NOMO-1 treated with dmso at 0.1 percent for 144 hours (cell line): ENCODE data around the gene PIK3R6.

Experiments
- DNase-seq: peaks from one replicate; lab custom pipeline; 2025; ENCODE audit not compliant: unreplicated experiment; lab: John Stamatoyannopoulos, UW

PIK3R6 gene

DNA sequence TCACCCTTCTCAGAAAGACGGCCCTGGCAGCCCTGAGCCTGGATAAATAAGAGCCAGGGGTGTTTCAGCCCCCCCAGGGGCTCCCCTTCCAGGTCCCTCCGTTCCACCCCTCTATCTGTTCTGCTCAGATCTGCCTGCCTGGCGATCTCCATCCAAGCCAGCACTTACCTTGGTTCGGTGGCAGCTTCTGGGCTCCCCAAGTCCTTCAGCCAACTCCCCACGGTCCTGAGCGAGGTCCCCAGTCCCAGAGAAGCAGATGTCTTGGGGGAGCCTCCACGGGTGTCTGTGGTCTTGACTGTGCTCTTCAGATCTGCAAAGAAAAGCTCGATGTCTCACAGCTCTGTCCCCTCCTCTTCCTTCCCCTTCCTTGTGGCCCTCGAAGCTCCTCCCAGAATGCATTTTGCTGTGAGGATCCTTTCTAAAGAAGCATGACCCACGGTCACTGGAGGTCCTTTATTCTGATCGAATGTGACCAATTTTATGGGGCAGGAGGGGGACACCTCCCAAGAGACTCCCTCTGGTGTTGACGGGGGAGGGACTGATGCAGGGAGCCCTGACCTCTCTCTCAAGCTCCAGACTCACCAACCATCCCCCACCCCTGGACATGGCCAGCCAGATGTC lies at the start of gene PIK3R6:
PIK3R6 (minus strand) TSS at position 314 of the 621 bp plus-strand sequence. CDS start 17,880 bp downstream, outside the sequence.
- DNase-seq, result peak; percentile 35

- DNase-seq, result peak; percentile 53
Measured at GRCh38 chr17:8916466-8916865, 49.0 kb upstream of the PIK3R6 start.

- DNase-seq, result no peak
Measured at GRCh38 chr17:8914554-8914953, 47.1 kb upstream of the PIK3R6 start.

DNA sequence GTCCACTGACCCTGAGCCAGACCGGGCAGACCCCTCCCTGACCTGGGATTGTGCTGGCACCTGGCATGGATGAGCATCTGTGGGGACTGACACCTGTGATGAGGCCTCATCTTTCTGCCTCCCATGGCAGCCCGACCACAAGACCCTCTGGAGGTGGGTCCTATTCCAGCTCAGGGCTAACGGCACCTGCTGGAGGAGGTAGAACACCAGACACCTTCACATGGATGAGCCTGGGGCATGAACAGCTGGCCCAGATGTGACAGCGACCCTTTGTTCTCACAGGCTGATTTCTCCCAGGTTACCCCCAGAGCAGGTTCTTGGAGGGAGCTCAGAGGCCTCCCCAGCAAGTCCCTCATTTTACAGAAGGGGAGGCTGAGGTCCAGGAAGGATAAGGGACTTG lies 46.4 kb upstream of the PIK3R6 start:
- DNase-seq, result no peak

DNA sequence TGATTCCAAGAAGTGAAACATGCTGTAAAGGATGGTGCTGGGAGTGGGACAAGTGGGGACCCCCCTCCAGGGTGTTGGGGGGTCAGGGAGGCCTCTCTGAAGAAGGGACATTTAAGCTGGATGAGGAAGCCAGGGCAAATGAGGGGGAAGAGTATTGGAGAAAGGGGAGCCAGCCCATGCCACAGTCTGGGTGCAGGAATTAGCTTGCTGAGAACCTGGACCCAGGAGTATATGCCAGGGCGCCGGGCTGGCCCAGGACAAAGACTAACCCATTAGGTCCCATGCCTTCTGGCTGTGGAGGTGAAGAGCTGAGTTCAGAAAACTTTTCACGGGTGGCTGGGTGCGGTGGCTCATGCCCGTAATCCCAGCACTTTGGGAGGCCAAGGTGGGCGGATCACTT lies 45.6 kb upstream of the PIK3R6 start:
- no peak for DNase-seq

GRCh38 chr17:8912084-8912981 lies 44.9 kb upstream of the PIK3R6 start:
- no peak for DNase-seq

- no peak for DNase-seq
Measured at GRCh38 chr17:8910969-8911604, 43.6 kb upstream of the PIK3R6 start.

- no peak for DNase-seq
Measured at GRCh38 chr17:8909586-8910270, 42.3 kb upstream of the PIK3R6 start.

DNA sequence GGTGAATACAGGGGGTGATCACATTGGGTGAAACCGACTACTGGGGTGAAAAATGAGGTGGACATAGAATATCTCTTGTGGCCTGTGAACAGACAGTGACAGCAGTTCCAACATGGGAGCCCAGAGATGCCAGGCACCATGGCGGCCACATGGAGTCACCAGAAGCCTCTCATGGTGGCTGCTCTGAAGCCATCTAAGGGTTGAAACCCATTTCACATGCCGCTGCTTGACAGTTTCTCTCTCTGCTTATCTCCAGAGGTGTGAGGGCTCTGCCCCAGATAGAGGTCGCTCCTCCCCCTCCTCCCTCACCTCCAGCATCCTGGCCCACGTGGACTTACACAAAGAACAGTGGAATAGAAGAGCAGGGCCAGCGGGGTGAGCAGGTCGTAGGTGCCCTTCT lies 37.9 kb upstream of the PIK3R6 start:
- DNase-seq, result no peak

- DNase-seq, result no peak
Measured at GRCh38 chr17:8904686-8905085, 37.2 kb upstream of the PIK3R6 start.

DNA sequence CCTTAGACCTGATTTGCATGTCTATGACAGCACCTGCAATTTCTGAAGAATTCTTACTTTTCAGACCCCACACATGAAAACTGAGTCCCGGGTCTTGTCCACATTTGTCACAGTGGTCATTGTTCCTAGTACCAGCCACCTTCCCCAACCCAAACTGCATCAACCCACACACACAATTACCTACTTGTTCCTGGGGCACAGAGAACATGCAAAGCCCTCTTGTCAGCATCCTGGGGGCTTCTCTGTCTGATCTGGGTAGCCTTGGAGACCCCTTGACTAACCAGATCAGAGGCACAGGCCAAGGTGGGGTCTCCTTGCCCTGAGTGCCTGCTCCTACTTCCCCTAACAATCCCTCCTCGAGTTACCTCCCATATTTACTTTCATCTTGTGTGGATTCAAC lies 36.7 kb upstream of the PIK3R6 start:
- DNase-seq, result no peak

GRCh38 chr17:8900626-8901585 lies 33.4 kb upstream of the PIK3R6 start:
- no peak for DNase-seq

DNA sequence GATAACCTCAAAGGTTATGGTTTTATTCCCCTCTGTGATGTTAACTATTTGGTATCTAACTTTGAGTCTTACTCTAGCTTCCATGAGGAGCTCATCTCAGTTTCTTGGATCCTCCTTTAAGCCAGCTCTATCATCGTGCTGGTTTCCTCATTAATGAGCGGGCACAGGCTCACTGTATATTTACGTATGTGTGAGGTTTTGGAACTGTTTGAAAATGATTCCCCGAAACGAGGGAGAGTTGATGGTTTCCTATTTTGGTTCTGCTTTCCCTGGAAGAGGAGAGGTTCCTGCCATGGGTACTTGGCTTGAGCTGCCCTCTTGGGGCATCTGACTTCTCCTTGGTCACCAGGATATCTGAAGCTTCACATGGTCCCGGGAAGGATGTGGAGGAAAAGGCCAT lies 32.7 kb upstream of the PIK3R6 start:
- DNase-seq, result no peak

DNA sequence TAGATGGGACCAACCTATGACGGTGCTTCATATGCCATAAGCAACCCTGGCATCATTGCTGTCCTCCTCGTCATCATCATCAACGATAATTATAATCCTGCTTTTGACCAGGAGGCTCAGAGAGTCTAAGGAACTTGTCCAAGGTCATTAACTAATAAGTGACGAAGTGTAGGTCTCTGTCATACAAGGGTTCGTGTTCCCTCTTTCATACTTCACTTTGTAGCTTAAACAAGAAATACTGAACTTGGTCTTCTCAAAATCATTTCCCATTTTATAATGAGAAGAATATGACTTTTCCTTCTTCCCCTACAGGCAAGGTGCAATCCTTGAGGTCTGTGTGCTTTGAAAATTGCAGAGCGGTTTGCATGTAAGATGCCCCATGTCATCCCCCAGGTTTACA lies 31.2 kb upstream of the PIK3R6 start:
- DNase-seq, result no peak

DNA sequence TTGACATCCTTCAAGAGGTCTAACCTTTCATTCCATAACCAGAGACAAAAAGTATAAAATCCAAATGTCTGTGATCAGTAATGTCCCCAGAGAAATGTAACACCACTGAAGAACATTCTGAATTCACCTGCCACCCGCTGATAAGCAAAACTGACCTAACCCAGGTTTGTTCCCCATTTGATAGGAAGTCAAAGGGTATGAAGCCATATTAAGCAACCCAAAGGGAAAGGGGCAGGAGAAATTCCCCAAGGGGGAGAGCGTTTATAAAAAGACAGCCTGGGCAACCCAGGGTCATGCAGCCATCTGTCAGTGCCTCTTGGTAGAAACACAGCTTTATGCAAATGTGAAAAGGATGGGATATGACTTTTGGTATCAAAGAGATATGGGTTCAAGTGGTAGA lies 30.7 kb upstream of the PIK3R6 start:
- DNase-seq, result no peak

DNA sequence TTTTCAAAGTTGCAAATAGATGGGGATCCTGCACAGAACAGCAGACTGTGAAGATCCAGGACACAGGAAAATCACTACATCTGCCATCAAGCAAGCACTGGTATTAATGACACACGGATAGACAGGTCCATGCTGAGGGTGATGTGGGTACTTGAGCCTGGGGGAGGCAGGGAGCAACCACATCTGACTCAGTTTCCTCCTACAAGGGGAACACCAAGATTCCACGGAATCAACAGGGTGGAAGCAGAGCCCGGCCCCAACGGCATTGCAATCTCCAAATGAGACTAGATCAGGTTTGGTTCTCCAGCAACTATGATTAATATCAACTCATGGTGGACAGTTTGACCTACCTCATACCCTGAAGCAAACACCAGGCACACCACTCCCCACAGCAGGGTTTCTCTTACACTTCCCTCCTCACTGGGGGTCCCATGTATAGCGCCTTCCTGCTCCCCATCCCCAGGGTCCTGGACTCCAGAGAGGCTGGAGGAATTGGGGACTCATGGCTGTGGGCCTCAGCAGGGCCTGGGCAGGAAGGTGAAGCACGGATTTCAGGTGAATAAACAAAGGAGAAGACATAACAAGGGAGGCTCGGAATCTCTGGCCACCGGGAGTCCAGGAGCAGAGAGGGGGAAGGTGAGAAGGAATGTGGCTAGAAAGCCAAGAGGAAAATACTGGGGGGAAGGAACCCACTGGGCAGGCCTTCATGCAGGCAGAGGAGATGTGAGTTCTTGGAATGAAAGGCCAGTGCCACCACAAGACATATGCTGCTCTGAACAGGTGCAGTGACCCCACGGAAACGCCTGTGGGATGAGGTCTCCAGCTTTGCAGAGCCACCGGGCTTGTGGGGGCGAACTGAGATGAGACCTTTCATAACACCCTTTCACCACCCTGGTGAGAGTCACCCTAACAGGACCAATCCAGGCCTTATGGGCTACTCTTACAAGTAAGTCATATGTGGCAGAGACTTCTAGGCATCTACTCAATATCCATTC lies 29.5 kb upstream of the PIK3R6 start:
- no peak for DNase-seq

DNA sequence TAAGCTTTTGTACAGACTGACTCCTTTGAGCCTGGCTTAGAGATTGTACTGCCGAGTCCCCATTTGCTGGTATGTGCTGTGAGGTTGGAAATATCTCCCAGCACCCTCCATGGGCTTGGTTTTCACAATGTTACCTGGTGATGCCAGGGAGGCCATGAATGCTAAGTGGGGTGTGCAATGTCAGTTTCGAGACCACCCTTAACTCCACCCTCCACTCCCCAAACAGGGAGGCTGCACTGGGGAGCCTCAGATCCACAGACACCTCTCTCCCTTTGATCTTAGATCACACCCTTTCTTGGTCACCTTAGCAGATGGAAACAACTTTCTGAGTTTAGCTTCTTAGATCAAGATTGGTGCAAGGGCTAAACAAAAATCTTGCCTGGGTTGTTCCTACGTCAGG lies 28.6 kb upstream of the PIK3R6 start:
- DNase-seq, result no peak

DNA sequence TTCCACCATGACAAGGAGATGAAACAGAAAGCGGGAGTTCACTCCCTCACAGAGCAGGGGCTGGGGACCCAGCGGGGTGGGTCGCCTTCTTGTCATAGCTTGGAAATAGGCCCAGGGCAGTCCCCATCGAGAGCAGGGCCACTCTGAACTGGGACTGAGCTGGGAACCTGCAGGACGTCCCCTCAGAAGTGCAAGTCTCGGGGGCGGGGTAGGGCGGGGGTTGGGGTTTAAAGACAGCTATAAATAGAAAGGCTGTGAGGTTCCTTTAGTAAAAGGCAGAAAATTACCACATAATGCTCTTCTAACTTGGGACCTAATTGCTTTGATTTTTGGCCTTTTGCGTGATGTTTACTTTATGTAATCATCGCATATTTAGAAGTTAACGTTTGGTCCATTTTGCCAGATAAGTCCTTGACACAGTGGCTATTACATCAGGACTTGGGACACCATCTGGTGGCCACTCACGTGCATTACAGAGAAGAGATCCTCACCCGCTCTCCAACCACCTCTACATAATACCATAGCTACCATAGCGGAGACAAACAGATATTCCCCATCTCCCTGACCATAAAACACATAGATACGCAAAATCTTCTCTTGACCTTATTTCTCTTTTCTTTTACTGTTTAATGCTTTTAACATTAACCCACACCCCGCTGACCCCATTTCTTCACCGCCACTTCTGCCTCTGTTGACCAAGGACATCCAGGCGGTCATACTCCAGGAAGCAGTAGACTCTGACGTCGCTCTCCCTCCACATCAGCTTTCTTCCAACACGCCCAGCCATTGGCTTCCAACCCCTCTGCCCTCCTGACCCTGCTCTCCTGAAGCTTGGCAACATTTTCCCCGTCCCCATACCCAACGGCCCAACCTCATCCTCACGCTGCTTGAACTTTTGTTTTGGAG lies 27.5 kb upstream of the PIK3R6 start:
- DNase-seq, result peak; percentile 12
